Measurements from ENCODE around the gene TOX2.

The TOX2 gene

GRCh38 chr20:43938932-43939761, 24.5 kb downstream of the TOX2 start:
- Mint-ChIP-seq H3K27ac (peak overlapping the region; percentile 95), H3K27me3 (peaks cover 10% of the 10 kb centered on the region), H3K4me1 (ENCODE audit: low read depth) (peaks cover 75% of the 10 kb centered on the region), H3K9me3 (no peaks in the 10 kb centered on the region), H3K4me3 (no peak overlapping the region), H3K36me3 (ENCODE audit: low read depth) (no peaks in the 10 kb centered on the region)
- intact Hi-C loops (cut with micrococcal nuclease) = no loop called here

DNA sequence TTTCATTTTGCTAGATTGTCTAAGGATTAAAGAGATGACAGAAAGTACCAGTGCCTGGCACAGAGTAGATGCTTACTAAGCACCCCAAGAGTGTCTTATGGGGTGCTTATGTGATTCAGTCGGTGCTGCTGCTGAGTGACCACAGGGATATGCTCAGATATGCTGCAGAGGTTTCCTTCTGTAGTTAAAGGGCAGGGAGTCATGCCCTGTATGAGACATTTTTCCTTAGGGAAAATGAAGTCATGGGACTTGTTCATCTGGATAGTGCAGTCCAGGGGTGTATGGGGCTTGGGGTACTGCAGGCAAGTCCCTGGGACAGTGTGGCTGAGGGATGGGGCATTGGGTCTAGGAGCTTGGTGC, 25.1 kb downstream of the TOX2 start:
- H3K4me1 Mint-ChIP-seq (ENCODE audit: low read depth) = peaks cover 81% of the 10 kb centered on the region
- peaks cover 6% of the 10 kb centered on the region for H3K27me3 Mint-ChIP-seq
- intact Hi-C loops (cut with micrococcal nuclease) = no loop called here

DNA sequence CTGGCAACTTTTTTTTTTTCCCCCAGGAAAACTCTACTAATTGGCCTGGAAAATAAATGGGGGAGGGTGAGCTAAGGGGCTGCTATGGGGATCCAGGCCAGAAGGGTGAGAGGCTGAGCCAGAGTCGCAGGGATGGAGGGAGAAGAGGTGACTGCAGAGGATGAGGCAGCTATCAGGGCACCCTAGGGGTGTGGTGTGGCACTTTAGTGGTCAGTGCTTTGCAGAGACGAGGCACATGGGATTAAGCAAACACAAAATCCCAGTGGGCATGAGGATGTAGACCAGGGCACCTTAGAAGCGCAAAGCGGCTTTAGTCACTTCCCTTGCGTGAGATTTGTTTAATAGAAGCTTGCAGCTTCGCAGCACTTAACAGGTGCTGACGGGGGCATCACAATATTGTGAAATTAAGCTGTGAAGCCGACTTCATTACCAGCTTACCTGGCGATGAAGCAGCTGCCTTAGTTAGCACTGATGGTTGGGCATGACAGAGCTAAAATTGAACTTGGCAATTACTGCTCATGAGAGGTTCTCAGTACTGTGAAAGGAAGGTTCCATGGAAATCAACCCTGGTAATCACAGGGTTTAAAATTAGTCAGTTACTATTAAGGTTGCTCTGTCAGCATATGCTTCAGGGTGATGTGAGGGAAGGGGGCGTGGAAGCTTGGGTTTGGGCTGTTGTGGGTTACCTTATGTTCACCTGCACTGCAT, 26.0 kb downstream of the TOX2 start:
- Mint-ChIP-seq H3K36me3 (ENCODE audit: low read depth) (no peaks in the 10 kb centered on the region), H3K4me1 (ENCODE audit: low read depth) (peaks cover 91% of the 10 kb centered on the region), H3K27me3 (peaks cover 4% of the 10 kb centered on the region), H3K4me3 (no peak overlapping the region), H3K9me3 (no peaks in the 10 kb centered on the region), H3K27ac (peak overlapping the region; percentile 95)
- intact Hi-C loops (cut with micrococcal nuclease) = no loop called here

More for the DNA sequence above, 25.1 kb downstream of the TOX2 start:
- H3K9me3 Mint-ChIP-seq = no peaks in the 10 kb centered on the region
- H3K27ac Mint-ChIP-seq = peak overlapping the region; percentile 95
- no peak overlapping the region for H3K4me3 Mint-ChIP-seq
- H3K36me3 Mint-ChIP-seq (ENCODE audit: low read depth) = no peaks in the 10 kb centered on the region

- peaks cover 7% of the 10 kb centered on the region for H3K27me3 Mint-ChIP-seq
- no peaks in the 10 kb centered on the region for H3K9me3 Mint-ChIP-seq
- H3K27ac Mint-ChIP-seq = peak overlapping the region; percentile 95
- peaks cover 94% of the 10 kb centered on the region for H3K4me1 Mint-ChIP-seq (ENCODE audit: low read depth)
- peak overlapping the region; percentile 50 for H3K4me3 Mint-ChIP-seq
- intact Hi-C loops (cut with micrococcal nuclease) = no loop called here
- H3K36me3 Mint-ChIP-seq (ENCODE audit: low read depth) = no peaks in the 10 kb centered on the region
Measured at GRCh38 chr20:43941476-43942200, 27.0 kb downstream of the TOX2 start.

GRCh38 chr20:43942201-43942590, 27.5 kb downstream of the TOX2 start:
- intact Hi-C loops (cut with micrococcal nuclease) = no loop called here
- peak overlapping the region; percentile 95 for H3K27ac Mint-ChIP-seq
- no peaks in the 10 kb centered on the region for H3K36me3 Mint-ChIP-seq (ENCODE audit: low read depth)
- H3K4me3 Mint-ChIP-seq = peak overlapping the region; percentile 50
- H3K4me1 Mint-ChIP-seq (ENCODE audit: low read depth) = peaks cover 90% of the 10 kb centered on the region
- peaks cover 4% of the 10 kb centered on the region for H3K27me3 Mint-ChIP-seq
- no peaks in the 10 kb centered on the region for H3K9me3 Mint-ChIP-seq

DNA sequence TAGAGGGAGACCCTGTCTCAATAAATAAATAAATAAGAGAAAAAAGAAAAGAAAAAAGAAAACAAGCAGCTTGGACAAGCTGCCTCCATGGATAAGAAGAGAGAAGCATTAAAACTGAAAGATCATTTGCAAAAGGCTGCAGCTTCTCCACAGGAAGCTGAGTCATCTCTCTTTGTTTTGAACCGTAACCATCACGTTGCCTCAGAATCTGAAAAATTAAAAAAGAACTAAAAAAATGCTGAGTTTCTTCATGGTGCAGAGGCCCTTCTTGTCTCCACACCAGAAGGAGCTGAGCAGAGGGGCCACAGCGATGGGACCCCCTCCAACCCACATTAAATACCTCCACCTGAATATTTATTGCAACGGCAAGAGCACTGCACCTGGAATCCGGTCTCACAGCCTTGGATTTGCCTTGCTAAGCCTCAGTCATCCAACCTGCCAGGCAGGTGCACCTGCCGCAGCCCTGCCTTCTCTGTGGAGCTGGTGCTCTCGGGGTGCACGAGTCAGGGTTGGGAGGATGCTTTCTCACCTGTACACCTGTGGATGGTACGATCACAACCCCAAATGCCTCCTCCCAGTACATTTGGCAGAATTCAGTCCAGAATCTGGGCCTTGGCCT, 28.1 kb downstream of the TOX2 start:
- H3K27ac Mint-ChIP-seq = peak overlapping the region; percentile 95
- intact Hi-C loops (cut with micrococcal nuclease) = no loop called here
- H3K27me3 Mint-ChIP-seq = peaks cover 7% of the 10 kb centered on the region
- peaks cover 90% of the 10 kb centered on the region for H3K4me1 Mint-ChIP-seq (ENCODE audit: low read depth)
- peak overlapping the region; percentile 50 for H3K4me3 Mint-ChIP-seq
- no peaks in the 10 kb centered on the region for H3K9me3 Mint-ChIP-seq
- H3K36me3 Mint-ChIP-seq (ENCODE audit: low read depth) = no peaks in the 10 kb centered on the region

- no peaks in the 10 kb centered on the region for H3K9me3 Mint-ChIP-seq
- intact Hi-C loops (cut with micrococcal nuclease) = no loop called here
- peaks cover 90% of the 10 kb centered on the region for H3K4me1 Mint-ChIP-seq (ENCODE audit: low read depth)
- peak overlapping the region; percentile 95 for H3K27ac Mint-ChIP-seq
- H3K36me3 Mint-ChIP-seq (ENCODE audit: low read depth) = no peaks in the 10 kb centered on the region
- H3K27me3 Mint-ChIP-seq = peaks cover 12% of the 10 kb centered on the region
- H3K4me3 Mint-ChIP-seq = no peak overlapping the region
Measured at GRCh38 chr20:43943725-43944124, 29.1 kb downstream of the TOX2 start.

- intact Hi-C loops (cut with micrococcal nuclease) = no loop called here
- Mint-ChIP-seq H3K4me3 (no peak overlapping the region), H3K27me3 (peaks cover 12% of the 10 kb centered on the region), H3K36me3 (ENCODE audit: low read depth) (no peaks in the 10 kb centered on the region), H3K9me3 (no peaks in the 10 kb centered on the region), H3K27ac (peak overlapping the region; percentile 44), H3K4me1 (ENCODE audit: low read depth) (peaks cover 90% of the 10 kb centered on the region)
Measured at GRCh38 chr20:43944653-43945235, 30.1 kb downstream of the TOX2 start.

DNA sequence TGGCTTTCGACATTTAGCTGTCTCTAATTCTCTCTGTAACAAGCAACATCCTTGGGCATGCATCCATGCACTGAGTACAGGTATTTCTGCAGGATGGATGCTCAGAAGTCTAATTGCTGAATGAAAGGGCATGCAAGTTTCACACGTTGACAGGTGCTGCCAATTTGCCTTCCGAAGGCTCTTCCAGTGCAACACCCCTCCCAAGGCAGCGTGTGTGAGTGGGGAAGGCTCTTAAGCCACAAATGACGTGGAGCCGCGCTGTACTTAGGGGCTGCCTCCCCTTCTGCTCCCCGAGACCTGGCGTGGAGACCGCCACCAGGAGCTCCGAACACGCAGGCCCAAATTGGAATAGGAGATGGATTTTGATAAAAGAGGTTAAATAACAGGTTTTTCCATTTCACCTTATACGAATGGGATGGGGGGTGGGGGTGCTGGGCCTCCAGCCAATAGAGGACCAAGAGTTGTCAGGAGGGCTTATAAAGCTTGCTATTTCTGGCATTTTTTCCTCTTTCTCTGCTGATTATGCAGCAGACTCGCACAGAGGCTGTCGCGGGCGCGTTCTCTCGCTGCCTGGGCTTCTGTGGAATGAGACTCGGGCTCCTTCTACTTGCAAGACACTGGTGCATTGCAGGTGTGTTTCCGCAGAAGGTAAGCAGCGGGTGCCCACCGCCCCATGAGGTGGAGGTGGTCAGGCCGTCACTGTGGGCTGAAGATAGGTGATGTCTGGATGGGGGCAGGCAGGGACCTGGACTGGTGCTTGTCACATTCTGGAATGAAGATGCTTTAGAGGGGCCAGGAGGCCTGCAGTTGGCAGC, 30.9 kb downstream of the TOX2 start:
- H3K27ac Mint-ChIP-seq = peak overlapping the region; percentile 44
- peaks cover 90% of the 10 kb centered on the region for H3K4me1 Mint-ChIP-seq (ENCODE audit: low read depth)
- H3K36me3 Mint-ChIP-seq (ENCODE audit: low read depth) = no peaks in the 10 kb centered on the region
- H3K9me3 Mint-ChIP-seq = no peaks in the 10 kb centered on the region
- H3K4me3 Mint-ChIP-seq = no peak overlapping the region
- H3K27me3 Mint-ChIP-seq = peaks cover 12% of the 10 kb centered on the region
- intact Hi-C loops (cut with micrococcal nuclease) = no loop called here

DNA sequence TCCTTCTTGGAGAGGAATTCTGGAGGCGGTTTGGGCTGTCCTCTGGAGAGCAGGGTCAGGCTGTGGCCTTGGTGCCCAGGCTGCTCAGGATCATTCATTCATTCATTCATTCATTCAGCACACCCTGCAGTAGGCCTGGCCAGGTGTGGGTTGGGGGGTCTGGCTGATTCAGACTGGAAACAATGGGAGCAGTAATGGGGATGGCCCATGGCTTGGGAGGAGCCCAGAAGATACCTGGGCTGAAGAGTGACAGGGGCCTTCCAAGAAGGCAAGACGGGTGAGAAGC, 31.5 kb downstream of the TOX2 start:
- no peak overlapping the region for H3K27ac Mint-ChIP-seq
- no peak overlapping the region for H3K4me3 Mint-ChIP-seq
- intact Hi-C loops (cut with micrococcal nuclease) = no loop called here
- peaks cover 12% of the 10 kb centered on the region for H3K27me3 Mint-ChIP-seq
- H3K9me3 Mint-ChIP-seq = no peaks in the 10 kb centered on the region
- no peaks in the 10 kb centered on the region for H3K36me3 Mint-ChIP-seq (ENCODE audit: low read depth)
- H3K4me1 Mint-ChIP-seq (ENCODE audit: low read depth) = peaks cover 88% of the 10 kb centered on the region

- Mint-ChIP-seq H3K9me3 (no peaks in the 10 kb centered on the region), H3K36me3 (ENCODE audit: low read depth) (no peaks in the 10 kb centered on the region), H3K4me3 (no peak overlapping the region), H3K4me1 (ENCODE audit: low read depth) (peaks cover 82% of the 10 kb centered on the region), H3K27ac (peak overlapping the region; percentile 28), H3K27me3 (peaks cover 12% of the 10 kb centered on the region)
- intact Hi-C loops (cut with micrococcal nuclease) = no loop called here
Measured at GRCh38 chr20:43946659-43947315, 32.1 kb downstream of the TOX2 start.

- Mint-ChIP-seq H3K36me3 (ENCODE audit: low read depth) (no peaks in the 10 kb centered on the region), H3K27me3 (peaks cover 15% of the 10 kb centered on the region), H3K9me3 (no peaks in the 10 kb centered on the region), H3K4me3 (no peak overlapping the region), H3K4me1 (ENCODE audit: low read depth) (peaks cover 78% of the 10 kb centered on the region), H3K27ac (peak overlapping the region; percentile 28)
- intact Hi-C loops (cut with micrococcal nuclease) = no loop called here
Measured at GRCh38 chr20:43947316-43947710, 32.7 kb downstream of the TOX2 start.

GRCh38 chr20:43948455-43948854, 33.8 kb downstream of the TOX2 start:
- Mint-ChIP-seq H3K27ac (peak overlapping the region; percentile 57), H3K36me3 (ENCODE audit: low read depth) (no peaks in the 10 kb centered on the region), H3K27me3 (peaks cover 24% of the 10 kb centered on the region), H3K9me3 (no peaks in the 10 kb centered on the region), H3K4me1 (ENCODE audit: low read depth) (peaks cover 80% of the 10 kb centered on the region), H3K4me3 (no peak overlapping the region)
- intact Hi-C loops (cut with micrococcal nuclease) = no loop called here

Measured in dendritic cell treated with granulocyte-macrophage colony-stimulating factor and Interleukin-4, amounts not matched to agents 40 ng/mL and 50 ng/mL, for 4 days (primary cell).